NCI-H2171 treated with DMSO at 0.1 percent for 48 hours (cell line): Measurements from ENCODE around the gene CPNE4.
"Not testable (repeated sequence)": the region's sequence is repeated elsewhere in the genome, so short reads cannot be mapped to it uniquely, and the experiment has no call there.

Source experiments
- DNase-seq: peaks from one replicate; lab custom pipeline; 2025; lab: John Stamatoyannopoulos, UW

Gene CPNE4

GRCh38 chr3:132016061-132017041 is 18.5 kb downstream of the CPNE4 start:
- no peak for DNase-seq

- no peak for DNase-seq
These were observed 20.7 kb downstream of the CPNE4 start for GRCh38 chr3:132014105-132014504.

- peak; percentile 92 for DNase-seq
These were observed 25.6 kb downstream of the CPNE4 start for GRCh38 chr3:132009241-132009640.

- DNase-seq, result no peak
These were observed 26.0 kb downstream of the CPNE4 start for GRCh38 chr3:132008837-132009236.

GRCh38 chr3:132007617-132008016 is 27.2 kb downstream of the CPNE4 start:
- no peak for DNase-seq

GRCh38 chr3:132006605-132007204 is 28.1 kb downstream of the CPNE4 start:
- peak; percentile 33 for DNase-seq

GRCh38 chr3:132004571-132004970 is 30.2 kb downstream of the CPNE4 start:
- DNase-seq, result no peak

- no peak for DNase-seq
These were observed 31.1 kb downstream of the CPNE4 start for GRCh38 chr3:132003685-132004084.

GRCh38 chr3:132001999-132002398 is 32.8 kb downstream of the CPNE4 start:
- DNase-seq, result no peak

GRCh38 chr3:132001036-132001435 is 33.8 kb downstream of the CPNE4 start:
- DNase-seq, result no peak

GRCh38 chr3:131998027-131998426 is 36.8 kb downstream of the CPNE4 start:
- DNase-seq, result no peak

GRCh38 chr3:131995891-131996290 is 38.9 kb downstream of the CPNE4 start:
- DNase-seq, result no peak

- DNase-seq, result no peak
These were observed 45.5 kb downstream of the CPNE4 start for GRCh38 chr3:131989318-131989717.

GRCh38 chr3:131988209-131988608 is 46.6 kb downstream of the CPNE4 start:
- DNase-seq, result no peak

GRCh38 chr3:131983689-131984088 is 51.1 kb downstream of the CPNE4 start:
- DNase-seq, result no peak

GRCh38 chr3:131981323-131981722 is 53.5 kb downstream of the CPNE4 start:
- no peak for DNase-seq

- no peak for DNase-seq
These were observed 58.4 kb downstream of the CPNE4 start for GRCh38 chr3:131976448-131976847.

GRCh38 chr3:131975047-131975446 is 59.8 kb downstream of the CPNE4 start:
- no peak for DNase-seq

- no peak for DNase-seq
These were observed 61.1 kb downstream of the CPNE4 start for GRCh38 chr3:131973731-131974130.

GRCh38 chr3:131972550-131972949 is 62.3 kb downstream of the CPNE4 start:
- no peak for DNase-seq

- DNase-seq, result no peak
These were observed 62.7 kb downstream of the CPNE4 start for GRCh38 chr3:131972091-131972490.

GRCh38 chr3:131963442-131963841 is 71.4 kb downstream of the CPNE4 start:
- DNase-seq, result not testable (repeated sequence)

- no peak for DNase-seq
These were observed 71.8 kb downstream of the CPNE4 start for GRCh38 chr3:131962982-131963381.
